ENCODE results near the gene RORC.

GRCh38 chr1:151763990-151764389 is 67.6 kb downstream of the RORC start:
- TF ChIP-seq POLR2AphosphoS5 (IDR thresholded peaks at IDR 0.05; ENCODE audit: low read depth, low read length), result no peak
- no peak for TF ChIP-seq TAF1 (IDR thresholded peaks at IDR 0.05; ENCODE audit: borderline replicate concordance, low read depth, low read length)

Data from GM12892 (cell line).